RWPE1 (cell line): ENCODE results near the gene LPAR5.

Experiments used
- CTCF ChIA-PET: fragments of 350-600 bp; sonication (Branson Sonifier 250); formaldehyde crosslinking; extraction: SDS; loops from one replicate; lab custom pipeline; 2021; lab: Yijun Ruan, JAX
- POLR2A ChIA-PET: fragments of 400-600 bp; formaldehyde crosslinking; extraction: SDS; loops from one replicate; lab custom pipeline; 2020; ENCODE audit warnings: antibody characterized with exemption; ENCODE audit not compliant: low non-redundant PET; lab: Yijun Ruan, JAX
- DNase-seq: peaks from one replicate; pipeline ENCODE4 v3.0.0; 2012; ENCODE audit warnings: low spot score
- H3K27ac ChIP-seq: fragments of 450-650 bp; 2 replicates; pipeline ENCODE4 v1.5.1; 2017
- CTCF ChIP-seq: fragments of 450-650 bp; conservative IDR thresholded peaks from 2 replicates; pipeline ENCODE4 v1.5.1; 2017; ENCODE audit warnings: low read depth, mild to moderate bottlenecking

Gene LPAR5

GRCh38 chr12:6607751-6608591 lies 27.8 kb downstream of the LPAR5 start:
- POLR2A ChIA-PET: interaction anchor here (0.5 to 0.6 kb wide), 2 partner anchors 13 to 81 kb away, joined by 3 to 7 read pairs; partner anchors contain the start of gene ZNF384
- peak overlapping the region; percentile 89 for H3K27ac ChIP-seq
- TF ChIP-seq CTCF: no peak
- CTCF ChIA-PET: no interaction called here
- peak; percentile 84 for DNase-seq

- H3K27ac ChIP-seq: peak overlapping the region; percentile 89
- DNase-seq: no peak
- ChIA-PET CTCF (interaction anchor here (0.7 kb wide), 1 partner anchor 219 kb away, joined by 3 read pairs; no protein-coding TSS in a partner anchor), POLR2A (interaction anchor here (0.5 to 0.7 kb wide), 4 partner anchors 32 to 231 kb away, joined by 3 to 4 read pairs (median 3); partner anchors contain the start of gene COPS7A)
- TF ChIP-seq CTCF: no peak
Measured at GRCh38 chr12:6606331-6607131, 29.2 kb downstream of the LPAR5 start.

- H3K27ac ChIP-seq: peak overlapping the region; percentile 89
- peak; percentile 33 for DNase-seq
- ChIA-PET CTCF (interaction anchor here (0.6 to 0.7 kb wide), 2 partner anchors 30 to 219 kb away, joined by 3 read pairs; no protein-coding TSS in a partner anchor), POLR2A (interaction anchor here (0.5 kb wide), 1 partner anchor 33 kb away, joined by 4 read pairs; no protein-coding TSS in a partner anchor)
- no peak for TF ChIP-seq CTCF
Measured at GRCh38 chr12:6605421-6606330, 30.1 kb downstream of the LPAR5 start.

- POLR2A ChIA-PET: no interaction called here
- H3K27ac ChIP-seq: peak overlapping the region; percentile 65
- DNase-seq: no peak
- no peak for TF ChIP-seq CTCF
- CTCF ChIA-PET: interaction anchor here (0.6 kb wide), 1 partner anchor 106 kb away, joined by 4 read pairs; no protein-coding TSS in a partner anchor
Measured at GRCh38 chr12:6604259-6605029, 31.3 kb downstream of the LPAR5 start.

GRCh38 chr12:6603095-6603567 lies 32.6 kb downstream of the LPAR5 start:
- ChIA-PET CTCF (interaction anchor here (0.9 kb wide), 1 partner anchor 46 kb away, joined by 4 read pairs; no protein-coding TSS in a partner anchor), POLR2A (no interaction called here)
- H3K27ac ChIP-seq: peak overlapping the region; percentile 65
- DNase-seq: no peak
- no peak for TF ChIP-seq CTCF
